22Rv1 (cell line): Measurements from ENCODE around the gene VPS52.

ENCODE experiments used
- CTCF ChIP-seq: fragments of 450-650 bp; IDR thresholded peaks from 2 replicates; pipeline ENCODE4 v1.5.1; 2017; ENCODE audit warnings: mild to moderate bottlenecking
- ZFX ChIP-seq: fragments of 450-650 bp; IDR thresholded peaks from 2 replicates; pipeline ENCODE4 v1.6.1; 2017; ENCODE audit warnings: antibody characterized with exemption, borderline replicate concordance

GRCh38 chr6:33236328-33236727 lies 35.3 kb downstream of the VPS52 start:
- no peak for TF ChIP-seq CTCF
- no peak for TF ChIP-seq ZFX
